ENCODE results near the gene TMEM51.

Gene TMEM51

DNA sequence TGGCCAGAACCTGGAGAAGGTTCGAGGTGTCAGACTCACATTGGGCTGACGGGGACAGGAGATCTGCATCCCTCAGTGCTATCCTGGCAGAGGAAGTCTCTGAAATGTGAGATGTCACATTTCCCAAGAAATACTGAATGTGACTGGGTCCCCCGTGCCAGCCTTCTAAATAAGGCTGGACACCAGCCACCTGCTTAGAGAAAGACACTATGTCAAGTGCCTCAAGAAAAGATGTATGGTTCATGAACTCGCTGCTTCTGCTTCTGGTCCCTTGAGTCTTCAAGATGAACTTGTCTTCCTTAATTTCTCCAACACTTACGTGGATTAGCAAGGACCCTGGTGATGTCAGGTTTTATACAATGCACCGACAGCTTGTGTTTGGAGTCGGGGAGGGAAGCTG lies 51.4 kb downstream of the TMEM51 start:
- Mint-ChIP-seq H3K27ac (no peak overlapping the region), H3K4me1 (no peaks in the 10 kb centered on the region), H3K9me3 (no peaks in the 10 kb centered on the region), H3K4me3 (no peak overlapping the region), H3K36me3 (no peaks in the 10 kb centered on the region)
- DNase-seq (ENCODE audit: low spot score in 2 of 2) (no peak), ATAC-seq (peak; percentile 19)

DNA sequence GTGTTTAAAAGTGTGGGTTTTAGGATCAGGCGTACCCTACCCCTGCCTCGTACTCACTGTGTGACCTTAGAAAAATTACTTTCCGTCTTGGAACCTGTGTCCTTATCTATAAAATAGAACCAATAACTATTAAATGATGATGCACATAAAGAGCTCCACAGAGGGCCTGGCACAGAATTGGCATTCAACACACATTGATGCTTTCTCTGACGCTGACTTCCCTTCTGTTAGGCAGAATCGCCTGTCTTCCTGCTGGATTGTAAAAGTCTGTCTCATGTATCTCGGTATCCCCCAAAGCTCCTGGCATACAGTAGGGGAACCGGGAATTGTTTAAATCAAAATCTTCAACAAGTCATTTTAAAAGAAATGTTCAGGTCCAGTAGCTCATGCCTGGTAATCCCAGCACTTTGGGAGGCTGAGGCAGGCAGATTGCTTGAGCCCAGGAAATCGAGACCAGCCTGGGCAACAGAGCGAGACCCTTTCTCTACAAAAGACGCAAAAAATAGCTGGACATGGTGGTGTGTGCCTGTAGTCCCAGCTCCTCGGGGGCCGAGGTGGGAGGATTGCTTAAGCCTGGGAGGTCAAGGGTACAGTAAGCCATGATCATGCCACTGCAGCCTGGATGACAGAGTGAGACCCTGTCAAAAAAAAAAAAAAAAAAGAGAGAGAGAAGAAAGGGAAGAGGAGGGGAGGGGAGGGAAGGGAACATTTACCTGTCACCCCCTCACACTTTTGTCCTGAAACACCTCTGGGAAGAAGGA lies 52.2 kb downstream of the TMEM51 start:
- DNase-seq (ENCODE audit: low spot score in 2 of 2), result no peak

DNA sequence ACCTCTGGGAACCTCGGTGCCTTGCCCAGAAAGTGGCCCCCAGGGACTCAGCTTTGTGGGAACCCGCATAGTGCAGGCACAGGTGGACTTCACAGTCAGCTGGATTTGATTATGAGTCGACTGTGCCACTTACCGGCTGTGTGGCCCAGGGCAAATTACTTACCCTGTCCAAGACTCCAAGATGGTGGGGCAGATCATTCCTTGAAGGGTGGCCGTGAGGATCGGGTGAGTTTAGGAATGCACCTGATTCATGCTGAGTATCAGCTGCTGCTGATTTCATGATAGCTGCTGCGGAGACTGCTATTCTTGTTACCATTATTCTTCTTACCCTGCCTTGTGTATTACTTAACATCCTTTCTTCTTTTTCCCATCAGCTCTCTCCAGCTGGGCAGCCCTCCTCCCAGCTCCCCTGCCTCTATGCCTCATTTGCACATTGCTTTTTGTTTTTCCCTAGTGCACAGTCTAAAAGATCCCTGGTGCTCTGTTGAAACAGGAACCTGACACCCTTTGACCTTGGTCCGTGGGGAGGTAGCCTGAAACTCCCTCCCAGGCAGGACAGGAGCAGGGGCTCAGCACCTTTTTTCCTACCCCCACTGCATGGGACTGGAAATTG lies 53.0 kb downstream of the TMEM51 start:
- Mint-ChIP-seq H3K36me3 (no peaks in the 10 kb centered on the region), H3K27ac (no peak overlapping the region), H3K4me3 (no peak overlapping the region), H3K9me3 (no peaks in the 10 kb centered on the region), H3K4me1 (no peaks in the 10 kb centered on the region)
- ATAC-seq, result no peak
- no peak for DNase-seq (ENCODE audit: low spot score in 2 of 2)

More for the DNA sequence above, 52.2 kb downstream of the TMEM51 start:
- H3K36me3 Mint-ChIP-seq, result no peaks in the 10 kb centered on the region
- no peak overlapping the region for H3K27ac Mint-ChIP-seq
- H3K4me3 Mint-ChIP-seq, result no peak overlapping the region
- ATAC-seq, result no peak
- H3K9me3 Mint-ChIP-seq, result no peaks in the 10 kb centered on the region
- no peaks in the 10 kb centered on the region for H3K4me1 Mint-ChIP-seq

DNA sequence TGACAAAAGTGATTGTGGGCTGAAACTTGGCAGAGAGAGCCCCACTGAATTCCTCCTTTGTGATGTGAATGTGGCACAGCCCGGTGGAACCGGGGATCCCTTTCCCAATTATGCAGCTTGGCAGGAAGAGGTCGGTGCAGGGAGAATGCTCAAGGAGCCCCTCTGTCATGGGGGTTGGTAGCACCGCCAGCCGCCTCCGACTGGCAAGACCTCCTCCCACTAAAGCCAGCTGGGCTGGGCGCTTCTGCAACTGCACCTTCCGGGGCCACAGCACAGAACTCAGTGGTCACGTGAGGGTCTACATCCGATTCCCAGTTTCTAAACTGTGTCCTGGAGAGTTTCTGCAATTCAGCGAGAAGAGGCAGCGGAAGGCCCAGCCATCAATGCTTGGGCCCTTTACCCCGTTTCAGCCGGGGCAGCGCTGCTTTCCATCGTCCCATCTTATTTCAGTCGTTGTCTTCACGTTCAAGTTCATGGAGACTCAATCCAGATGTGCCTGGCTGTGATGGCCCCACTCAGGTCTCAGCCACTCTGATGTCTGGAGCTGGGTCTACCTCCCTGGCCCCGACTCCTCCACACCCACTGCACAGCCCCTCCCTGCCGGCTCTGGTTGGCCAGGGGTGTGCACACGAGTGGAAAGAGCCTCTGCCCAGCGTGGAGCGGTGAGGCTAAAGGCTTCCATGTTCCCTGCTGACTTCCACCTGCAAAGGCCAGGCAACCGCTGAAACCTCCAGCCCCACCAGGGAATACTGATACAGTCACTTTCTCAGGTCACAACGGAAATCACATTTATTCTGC lies 53.7 kb downstream of the TMEM51 start:
- no peak for ATAC-seq
- H3K36me3 Mint-ChIP-seq, result no peaks in the 10 kb centered on the region
- H3K27ac Mint-ChIP-seq, result no peak overlapping the region
- H3K4me1 Mint-ChIP-seq, result no peaks in the 10 kb centered on the region
- H3K9me3 Mint-ChIP-seq, result no peaks in the 10 kb centered on the region
- no peak overlapping the region for H3K4me3 Mint-ChIP-seq
- DNase-seq (ENCODE audit: low spot score in 2 of 2), result no peak

DNA sequence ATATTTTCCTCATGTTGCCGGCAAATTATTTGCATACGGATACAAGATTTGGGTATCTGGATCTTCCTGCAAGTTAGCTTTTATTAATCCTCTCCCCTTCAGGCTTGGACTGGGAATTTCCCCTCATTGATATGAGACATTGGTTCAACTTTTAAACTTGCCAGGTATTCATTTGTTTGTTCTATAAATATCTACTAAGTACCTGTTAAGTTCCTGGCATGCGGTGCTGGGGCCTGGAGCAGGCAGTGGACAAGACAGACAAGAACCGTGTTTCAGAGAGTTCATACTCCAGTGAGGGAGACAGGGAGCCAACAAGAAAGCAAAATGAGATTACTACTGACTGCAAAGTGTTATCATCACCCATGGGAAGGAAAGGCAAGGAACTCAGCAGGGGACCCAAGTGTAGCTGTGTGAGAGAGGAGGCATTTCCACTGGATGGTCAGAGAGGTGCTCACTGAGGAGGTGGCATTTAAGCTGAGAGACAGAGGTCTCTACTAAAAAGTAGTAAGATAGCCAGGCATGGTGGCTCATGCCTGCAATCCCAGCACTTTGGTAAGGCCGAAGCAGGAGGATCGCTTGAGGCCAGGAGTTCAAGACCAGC lies 54.4 kb downstream of the TMEM51 start:
- H3K4me3 Mint-ChIP-seq, result no peak overlapping the region
- no peaks in the 10 kb centered on the region for H3K36me3 Mint-ChIP-seq
- ATAC-seq (no peak), DNase-seq (ENCODE audit: low spot score in 2 of 2) (no peak)
- H3K4me1 Mint-ChIP-seq, result no peaks in the 10 kb centered on the region
- no peak overlapping the region for H3K27ac Mint-ChIP-seq
- H3K9me3 Mint-ChIP-seq, result no peaks in the 10 kb centered on the region

DNA sequence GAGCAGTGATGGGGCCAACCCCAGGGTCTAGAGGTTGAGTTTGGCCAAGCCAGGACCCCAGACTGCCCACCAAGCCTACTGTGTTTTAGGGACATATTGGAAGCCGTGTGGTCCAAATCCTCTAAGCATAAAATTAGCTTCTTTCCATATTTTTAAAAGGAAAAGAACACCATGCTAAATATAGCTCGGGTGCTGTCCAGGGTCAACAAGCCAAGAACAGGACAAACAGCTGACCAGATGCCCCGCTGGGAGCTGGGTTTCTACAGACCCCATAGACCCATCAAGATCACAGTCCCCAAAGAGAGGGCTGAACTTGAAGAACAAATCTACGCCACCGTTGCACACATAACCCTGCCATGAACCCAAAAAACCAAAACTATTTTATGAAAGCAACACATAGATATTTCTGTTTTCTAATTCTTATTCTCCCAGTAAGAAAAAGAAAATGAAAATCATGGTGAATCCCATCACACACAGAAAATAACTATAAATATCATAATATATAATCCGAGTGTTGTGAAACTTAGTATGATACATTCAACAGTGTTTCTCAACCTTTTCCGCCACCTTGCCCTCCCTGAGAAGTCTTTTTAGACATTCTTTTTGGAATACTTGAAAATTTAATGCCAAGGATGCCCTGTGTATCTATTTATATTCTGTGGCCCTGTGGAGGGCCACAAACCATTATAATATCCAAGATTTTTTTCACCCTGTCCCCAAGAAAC lies 57.3 kb downstream of the TMEM51 start:
- H3K4me3 Mint-ChIP-seq, result no peak overlapping the region
- no peaks in the 10 kb centered on the region for H3K9me3 Mint-ChIP-seq
- DNase-seq (ENCODE audit: low spot score in 2 of 2) (no peak), ATAC-seq (no peak)
- no peak overlapping the region for H3K27ac Mint-ChIP-seq
- H3K4me1 Mint-ChIP-seq, result no peaks in the 10 kb centered on the region
- no peaks in the 10 kb centered on the region for H3K36me3 Mint-ChIP-seq

DNA sequence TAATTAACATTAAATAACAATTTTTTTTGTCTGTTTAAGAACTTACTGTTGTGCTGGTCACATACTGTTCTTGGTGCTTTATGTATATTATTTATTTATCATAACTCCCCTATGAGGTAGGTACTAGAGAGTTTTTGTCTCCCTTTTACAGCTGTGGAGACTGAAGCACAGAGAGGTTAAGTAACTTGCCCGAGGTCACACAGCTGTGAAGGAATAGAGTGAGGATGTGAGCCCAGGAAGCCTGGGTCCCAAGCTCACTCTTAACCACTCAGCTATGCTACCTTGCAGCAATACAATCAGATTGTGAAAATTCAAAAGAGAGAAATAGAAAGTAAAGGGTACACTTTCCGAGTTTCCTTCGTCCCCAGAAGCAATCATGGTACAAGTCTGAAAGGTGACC lies 57.9 kb downstream of the TMEM51 start:
- ATAC-seq (no peak), DNase-seq (ENCODE audit: low spot score in 2 of 2) (no peak)
- Mint-ChIP-seq H3K27ac (no peak overlapping the region), H3K4me3 (no peak overlapping the region), H3K36me3 (no peaks in the 10 kb centered on the region), H3K4me1 (no peaks in the 10 kb centered on the region), H3K9me3 (no peaks in the 10 kb centered on the region)

DNA sequence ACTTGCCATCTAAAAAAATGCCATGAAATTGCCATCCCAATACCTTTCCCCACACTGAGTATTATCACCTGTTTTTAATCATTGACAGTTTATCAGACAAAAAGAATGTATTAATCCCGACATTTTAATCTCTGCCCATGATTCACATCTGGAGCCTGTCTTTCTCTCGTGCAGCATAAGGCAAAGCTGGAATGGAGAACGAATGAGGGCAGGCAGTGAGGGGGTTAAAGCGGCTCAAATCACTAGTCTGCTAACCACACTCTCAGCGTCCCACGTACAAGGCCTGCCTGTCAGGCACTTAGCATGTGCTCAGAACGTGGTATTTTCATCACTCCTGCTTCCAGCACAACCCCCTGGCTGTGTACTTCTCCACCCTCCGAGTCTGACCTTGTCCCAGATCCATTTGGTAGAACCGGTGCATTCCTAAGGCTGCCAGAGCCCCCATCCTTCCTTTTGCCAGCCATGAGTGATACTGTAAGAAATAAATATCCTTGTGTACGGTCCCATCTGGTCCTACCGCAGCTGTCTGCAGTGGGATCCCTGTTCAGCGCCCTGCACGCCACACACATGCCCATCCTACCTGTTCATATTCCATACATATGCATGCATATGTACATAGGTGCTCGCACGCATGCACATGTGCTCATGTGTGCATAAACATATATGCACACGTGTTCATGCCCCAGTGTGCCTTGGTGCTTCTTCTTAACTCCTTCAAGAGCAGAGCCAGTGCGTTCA lies 58.8 kb downstream of the TMEM51 start:
- no peaks in the 10 kb centered on the region for H3K4me1 Mint-ChIP-seq
- H3K9me3 Mint-ChIP-seq, result no peaks in the 10 kb centered on the region
- no peak overlapping the region for H3K27ac Mint-ChIP-seq
- no peaks in the 10 kb centered on the region for H3K36me3 Mint-ChIP-seq
- ATAC-seq (no peak), DNase-seq (ENCODE audit: low spot score in 2 of 2) (no peak)
- no peak overlapping the region for H3K4me3 Mint-ChIP-seq

DNA sequence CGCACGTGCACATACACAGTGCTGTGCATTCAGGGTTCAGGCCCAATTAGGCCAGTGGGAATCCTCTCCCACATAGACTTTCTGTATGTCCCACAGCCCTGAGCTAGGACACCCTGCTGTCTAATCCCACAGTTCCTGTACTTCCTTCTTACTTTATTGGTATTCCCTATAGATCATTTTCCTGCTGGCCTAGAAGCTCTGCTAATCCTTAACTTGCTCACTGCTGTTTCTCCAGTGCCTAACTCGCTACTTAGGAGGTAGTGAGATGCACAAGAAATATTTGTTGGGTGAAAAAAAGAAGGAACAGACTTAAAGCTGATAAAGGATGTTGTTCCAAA lies 59.4 kb downstream of the TMEM51 start:
- H3K4me1 Mint-ChIP-seq, result peaks cover 4% of the 10 kb centered on the region
- H3K36me3 Mint-ChIP-seq, result no peaks in the 10 kb centered on the region
- ATAC-seq (no peak), DNase-seq (ENCODE audit: low spot score in 2 of 2) (no peak)
- no peak overlapping the region for H3K4me3 Mint-ChIP-seq
- H3K27ac Mint-ChIP-seq, result no peak overlapping the region
- H3K9me3 Mint-ChIP-seq, result no peaks in the 10 kb centered on the region

DNA sequence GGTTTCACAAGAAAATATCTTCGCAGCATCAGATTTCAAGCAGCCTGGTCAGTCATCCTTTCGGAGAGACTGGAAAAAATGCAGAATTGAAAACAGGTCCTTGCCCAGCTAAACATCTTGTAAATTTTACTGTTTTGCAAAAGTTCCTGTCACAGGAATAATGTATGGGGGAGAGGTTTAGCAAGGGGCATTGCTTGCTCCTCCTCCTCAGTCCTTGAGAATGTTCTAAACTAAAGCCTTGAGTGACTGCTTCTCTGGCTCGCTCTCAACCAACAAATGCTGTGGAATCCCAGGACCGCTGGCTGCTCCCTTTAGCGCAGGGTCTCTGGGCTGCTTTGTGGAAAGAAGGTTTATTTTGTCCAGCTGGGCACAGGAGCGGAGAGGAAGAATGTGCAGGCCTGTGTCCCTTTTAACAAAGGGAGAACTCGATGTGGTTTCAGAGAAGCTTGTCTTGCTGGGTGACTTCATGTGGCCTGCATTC lies 59.8 kb downstream of the TMEM51 start:
- DNase-seq (ENCODE audit: low spot score in 2 of 2) (no peak), ATAC-seq (no peak)
- no peaks in the 10 kb centered on the region for H3K36me3 Mint-ChIP-seq
- peaks cover 8% of the 10 kb centered on the region for H3K4me1 Mint-ChIP-seq
- H3K4me3 Mint-ChIP-seq, result no peak overlapping the region
- H3K9me3 Mint-ChIP-seq, result no peaks in the 10 kb centered on the region
- no peak overlapping the region for H3K27ac Mint-ChIP-seq

DNA sequence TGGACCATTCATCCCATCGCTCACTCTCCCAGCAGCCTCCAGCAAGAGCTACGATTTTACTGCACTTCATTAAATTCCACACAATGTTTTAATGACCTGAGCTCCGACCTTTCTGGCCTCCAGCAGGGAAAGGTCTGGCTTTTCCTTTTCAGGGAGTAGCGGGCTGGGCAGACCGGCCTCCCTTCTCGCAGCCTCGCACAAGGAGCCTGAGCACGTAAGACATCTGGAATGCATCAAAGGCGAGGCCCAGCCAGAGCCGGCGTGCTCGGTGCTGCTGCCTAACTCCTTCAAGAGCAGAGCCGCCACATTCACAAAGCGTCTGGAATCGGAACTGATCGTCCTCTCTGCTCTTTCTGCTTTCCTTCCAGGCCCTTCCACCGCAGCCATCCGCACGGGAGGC lies 61.0 kb downstream of the TMEM51 start:
- Mint-ChIP-seq H3K9me3 (no peaks in the 10 kb centered on the region), H3K27ac (no peak overlapping the region), H3K4me1 (peaks cover 19% of the 10 kb centered on the region), H3K36me3 (no peaks in the 10 kb centered on the region), H3K4me3 (no peak overlapping the region)
- no peak for ATAC-seq
- DNase-seq (ENCODE audit: low spot score in 2 of 2), result no peak

DNA sequence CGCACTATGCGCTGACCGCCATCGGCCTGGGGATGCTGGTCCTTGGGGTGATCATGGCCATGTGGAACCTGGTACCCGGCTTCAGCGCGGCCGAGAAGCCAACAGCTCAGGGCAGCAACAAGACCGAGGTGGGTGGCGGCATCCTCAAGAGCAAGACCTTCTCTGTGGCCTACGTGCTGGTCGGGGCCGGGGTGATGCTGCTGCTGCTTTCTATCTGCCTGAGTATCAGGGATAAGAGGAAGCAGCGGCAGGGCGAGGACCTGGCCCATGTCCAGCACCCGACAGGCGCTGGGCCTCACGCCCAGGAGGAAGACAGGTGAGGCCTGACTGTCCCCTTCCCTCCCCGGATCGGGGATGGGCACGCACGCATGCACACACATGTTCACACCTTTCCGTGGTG lies 61.6 kb downstream of the TMEM51 start:
- Mint-ChIP-seq H3K36me3 (no peaks in the 10 kb centered on the region), H3K9me3 (no peaks in the 10 kb centered on the region), H3K4me1 (peaks cover 25% of the 10 kb centered on the region), H3K27ac (no peak overlapping the region), H3K4me3 (no peak overlapping the region)
- DNase-seq (ENCODE audit: low spot score in 2 of 2) (no peak), ATAC-seq (no peak)

DNA sequence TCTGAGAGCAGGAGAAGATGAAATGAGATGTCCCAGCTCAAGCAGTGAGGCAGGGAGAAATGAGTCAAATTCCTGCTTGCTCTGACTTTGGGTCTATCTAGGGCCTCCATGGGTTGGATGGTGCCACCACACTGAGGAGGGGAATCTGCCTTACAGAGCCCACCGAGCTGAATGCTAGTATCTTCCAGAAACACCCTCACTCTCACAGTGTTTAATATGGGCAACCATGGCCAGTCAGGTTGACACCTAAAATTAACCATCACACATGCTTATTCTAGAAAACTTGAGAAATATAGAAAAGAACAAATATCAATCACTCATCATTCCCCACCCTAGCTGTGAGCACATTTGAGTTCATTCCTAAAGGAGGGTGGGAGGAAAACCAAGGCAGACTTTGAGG lies 64.1 kb downstream of the TMEM51 start:
- H3K36me3 Mint-ChIP-seq, result no peaks in the 10 kb centered on the region

More for the DNA sequence above, 64.1 kb downstream of the TMEM51 start:
- Mint-ChIP-seq H3K4me3 (no peak overlapping the region), H3K27ac (no peak overlapping the region), H3K4me1 (peaks cover 26% of the 10 kb centered on the region), H3K9me3 (no peaks in the 10 kb centered on the region)
- no peak for ATAC-seq
- no peak for DNase-seq (ENCODE audit: low spot score in 2 of 2)

Data from stimulated activated effector memory CD8-positive, alpha-beta T cell treated with anti-CD3 and anti-CD28 coated beads, Interleukin-12 subunit alpha, Interleukin-12 subunit beta, amount 100 ng/mL, for 72 hours (primary cell).